GM21825 (cell line): ENCODE results near the gene RAB3IL1.
"Not testable (repeated sequence)": the region's sequence is repeated elsewhere in the genome, so short reads cannot be mapped to it uniquely, and the experiment has no call there.

Experiments
- ATAC-seq: cut with Tn5 transposase; IDR thresholded peaks from one replicate; pipeline ENCODE4 v1.9.1; 2021; ENCODE audit warnings: mild to moderate bottlenecking, moderate library complexity; ENCODE audit not compliant: unreplicated experiment

Gene RAB3IL1

GRCh38 chr11:61888590-61888989 lies 28.8 kb downstream of the RAB3IL1 start:
- ATAC-seq: no peak

GRCh38 chr11:61887839-61888494 lies 29.4 kb downstream of the RAB3IL1 start:
- ATAC-seq: no peak

- no peak for ATAC-seq
Measured at GRCh38 chr11:61886643-61887042, 30.7 kb downstream of the RAB3IL1 start.

GRCh38 chr11:61885784-61886580 lies 31.4 kb downstream of the RAB3IL1 start:
- no peak for ATAC-seq

- ATAC-seq: no peak
Measured at GRCh38 chr11:61885166-61885778, 32.1 kb downstream of the RAB3IL1 start.

GRCh38 chr11:61883947-61884346 lies 33.4 kb downstream of the RAB3IL1 start:
- no peak for ATAC-seq

GRCh38 chr11:61883327-61883726 lies 34.0 kb downstream of the RAB3IL1 start:
- no peak for ATAC-seq

- ATAC-seq: no peak
Measured at GRCh38 chr11:61882879-61883278, 34.5 kb downstream of the RAB3IL1 start.

GRCh38 chr11:61882267-61882666 lies 35.1 kb downstream of the RAB3IL1 start:
- not testable (repeated sequence) for ATAC-seq

- ATAC-seq: no peak
Measured at GRCh38 chr11:61881397-61881796, 36.0 kb downstream of the RAB3IL1 start.

- no peak for ATAC-seq
Measured at GRCh38 chr11:61880454-61880853, 36.9 kb downstream of the RAB3IL1 start.

- ATAC-seq: no peak
Measured at GRCh38 chr11:61880031-61880430, 37.3 kb downstream of the RAB3IL1 start.

GRCh38 chr11:61879152-61879551 lies 38.2 kb downstream of the RAB3IL1 start:
- no peak for ATAC-seq

- no peak for ATAC-seq
Measured at GRCh38 chr11:61875698-61876097, 41.7 kb downstream of the RAB3IL1 start.

- ATAC-seq: no peak
Measured at GRCh38 chr11:61874853-61875252, 42.5 kb downstream of the RAB3IL1 start.

GRCh38 chr11:61874377-61874809 lies 43.0 kb downstream of the RAB3IL1 start:
- ATAC-seq: no peak

GRCh38 chr11:61873588-61874376 lies 43.6 kb downstream of the RAB3IL1 start:
- ATAC-seq: no peak

- no peak for ATAC-seq
Measured at GRCh38 chr11:61872935-61873565, 44.3 kb downstream of the RAB3IL1 start.

- ATAC-seq: peak; percentile 70
Measured at GRCh38 chr11:61871158-61871597, 46.2 kb downstream of the RAB3IL1 start.

GRCh38 chr11:61870541-61871031 lies 46.8 kb downstream of the RAB3IL1 start:
- no peak for ATAC-seq
